GM18507 (cell line): Measurements from ENCODE around the gene KRTAP12-1.
"Not testable (repeated sequence)": the region's sequence is repeated elsewhere in the genome, so short reads cannot be mapped to it uniquely, and the experiment has no call there.

Experiments used
- DNase-seq: peaks from one replicate; pipeline ENCODE4 v3.0.0; 2011; ENCODE audit warnings: low read depth; ENCODE audit not compliant: insufficient read length; ENCODE audit errors: extremely low spot score
- FAIRE-seq: peaks from 2 replicates; lab custom pipeline; 2011; peaks lifted over from hg19 to GRCh38; lab: Jason Lieb, UNC

The KRTAP12-1 gene

DNA sequence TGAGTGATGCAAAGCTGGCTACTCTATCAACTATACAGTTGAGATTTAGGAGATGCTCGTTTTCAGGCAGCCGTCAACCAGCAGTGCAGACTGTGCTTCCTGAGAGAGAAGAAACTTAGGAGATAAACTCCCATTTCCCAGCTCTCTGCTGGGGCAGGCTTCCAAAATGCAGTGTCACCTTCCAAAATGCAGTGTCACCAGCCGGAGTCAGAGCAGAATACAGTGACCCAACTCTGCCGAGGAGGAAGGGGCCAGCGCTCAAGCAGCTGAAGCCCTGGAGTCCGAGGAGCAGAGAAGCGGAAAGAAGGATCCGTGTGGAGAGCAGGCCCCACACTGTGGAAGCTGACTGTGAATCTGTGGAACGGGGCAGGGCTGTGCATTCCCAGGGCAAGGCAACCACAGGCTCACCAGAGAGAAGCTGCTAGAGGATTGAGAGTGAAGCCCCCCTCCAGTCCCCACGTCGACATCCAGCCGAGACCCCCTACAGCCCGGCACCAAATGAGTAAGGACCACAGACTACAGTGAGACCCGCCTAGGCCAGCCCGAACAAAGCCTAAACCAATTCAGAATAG lies 703 bp upstream of the KRTAP12-1 start:
- DNase-seq (no peak), FAIRE-seq (no peak)

GRCh38 chr21:44681152-44681551 lies 811 bp downstream of the KRTAP12-1 start:
- FAIRE-seq = no peak
- DNase-seq = no peak

- DNase-seq (no peak), FAIRE-seq (no peak)
Measured at GRCh38 chr21:44677881-44678280, 4.1 kb downstream of the KRTAP12-1 start.

GRCh38 chr21:44671911-44672310 lies 10.1 kb downstream of the KRTAP12-1 start:
- FAIRE-seq = no peak
- DNase-seq = no peak

DNA sequence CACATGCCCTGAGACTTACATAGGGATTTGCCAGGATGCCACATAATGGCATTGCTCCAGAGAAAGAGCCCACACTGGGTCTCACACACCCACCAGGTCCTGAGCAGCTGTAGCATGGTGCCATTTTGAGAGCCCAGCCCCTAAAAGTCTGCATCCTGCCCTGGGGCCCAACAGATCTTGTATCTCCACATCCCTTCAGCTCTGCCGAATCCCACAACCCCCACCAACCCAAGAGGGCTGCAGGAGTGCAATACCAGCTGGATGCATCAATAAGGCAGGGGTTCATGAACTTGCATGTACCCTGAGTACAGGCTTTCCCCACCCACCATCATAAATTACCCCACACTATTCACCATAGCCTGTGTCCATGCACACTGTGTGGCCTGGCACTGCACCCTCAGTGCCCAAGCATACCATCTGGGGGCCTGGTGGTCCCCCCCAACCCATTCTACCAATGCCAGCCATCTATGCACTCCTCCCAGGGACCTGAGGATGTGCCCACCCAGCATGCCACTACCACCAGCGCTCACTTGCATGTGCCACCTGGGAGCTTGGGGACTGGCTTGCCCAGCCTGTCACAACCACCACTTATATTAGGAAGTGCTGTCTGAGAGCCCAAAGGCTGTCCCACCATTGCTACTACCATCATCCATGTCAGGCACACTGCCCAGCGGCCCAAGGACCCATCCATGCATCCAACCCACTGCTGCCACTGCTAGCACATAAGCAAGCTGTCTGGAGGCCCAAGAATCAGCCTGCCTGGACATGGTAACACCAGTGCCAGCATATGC lies 11.1 kb downstream of the KRTAP12-1 start:
- FAIRE-seq (no peak), DNase-seq (no peak)

DNA sequence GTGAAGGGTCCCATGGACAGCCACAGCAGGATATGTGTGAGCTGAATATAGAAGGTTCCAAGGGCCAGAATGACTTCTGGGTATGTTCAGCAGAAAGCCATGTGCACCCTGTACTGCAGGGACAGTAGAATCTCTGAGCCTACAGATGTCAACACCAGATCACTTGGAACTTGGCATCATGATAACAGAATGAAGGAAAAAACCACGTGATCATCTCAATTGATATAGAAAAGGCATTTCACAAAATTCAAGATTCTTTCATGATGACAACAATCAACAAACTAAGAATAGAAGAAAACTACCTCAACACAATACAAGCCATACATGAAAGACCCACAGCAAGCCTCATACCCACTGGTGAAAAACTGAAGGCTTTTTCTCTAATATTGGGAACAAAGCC lies 14.4 kb downstream of the KRTAP12-1 start:
- FAIRE-seq = no peak

DNA sequence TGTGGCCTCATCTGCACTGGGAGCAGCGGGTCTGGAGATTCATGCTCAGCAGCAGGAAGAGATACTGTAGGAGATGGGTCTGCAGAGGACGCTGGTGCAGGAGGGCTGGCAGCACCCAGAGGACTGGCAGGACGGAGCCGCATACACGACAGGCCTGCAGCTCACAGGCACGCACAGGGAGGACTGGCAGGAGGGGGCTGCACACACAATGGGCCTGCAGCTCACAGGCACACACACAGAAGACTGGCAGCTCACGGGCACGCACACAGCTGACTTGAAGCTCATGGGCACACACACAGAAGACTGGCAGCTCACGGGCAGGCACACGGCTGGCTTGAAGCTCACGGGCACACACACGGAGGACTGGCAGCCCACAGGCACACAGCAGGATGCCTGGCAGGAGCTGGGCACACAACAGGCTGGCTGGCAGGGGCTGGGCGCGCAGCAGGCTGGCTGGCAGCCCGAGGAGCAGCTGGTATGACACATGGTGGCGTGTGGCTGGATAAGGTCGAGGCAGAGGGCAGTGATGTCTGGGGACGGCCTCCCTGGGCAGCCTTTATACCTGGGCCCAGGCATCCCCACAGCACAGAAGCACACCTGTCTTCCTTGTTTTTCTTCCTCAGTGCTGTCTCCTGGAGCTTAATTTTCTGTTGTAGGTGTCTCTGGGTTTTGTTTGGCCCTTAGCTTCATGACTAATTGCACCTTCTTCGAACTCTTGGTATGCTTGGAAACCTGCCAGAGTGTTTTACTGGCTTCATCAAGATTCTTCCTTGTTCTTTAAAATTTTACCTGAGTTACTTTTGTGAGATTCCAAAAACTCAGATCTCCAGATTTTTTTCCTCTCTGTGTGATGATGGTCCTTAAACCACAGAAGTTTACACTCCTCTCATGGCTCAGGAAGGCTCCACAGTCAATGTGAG lies 15.3 kb downstream of the KRTAP12-1 start, which contains the start of gene KRTAP12-2:
TSS of gene KRTAP12-2 (minus strand) at position 527 of the 920 bp plus-strand sequence. CDS start at position 486, 41 bp downstream.
- FAIRE-seq (no peak), DNase-seq (no peak)

More for the DNA sequence above, 14.4 kb downstream of the KRTAP12-1 start:
- DNase-seq = no peak

DNA sequence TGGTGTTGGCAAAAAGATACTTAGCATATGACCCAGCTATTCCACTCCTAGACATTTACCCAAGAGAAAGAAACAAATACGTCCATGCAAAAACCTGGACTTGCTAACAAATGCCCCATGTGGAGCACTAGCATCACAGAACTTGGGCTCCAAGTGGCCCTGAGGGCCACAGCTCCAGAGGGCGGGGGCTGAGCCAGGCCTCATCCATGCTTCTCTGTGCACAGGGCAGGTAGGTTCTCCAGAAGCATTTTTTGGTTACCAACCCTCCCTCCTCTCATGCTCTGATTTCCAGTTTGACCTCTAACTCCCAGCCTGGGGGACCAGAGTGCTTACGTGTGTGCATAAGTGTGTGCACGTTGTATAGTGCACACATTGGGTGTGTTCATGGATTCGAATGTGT lies 17.3 kb downstream of the KRTAP12-1 start:
- no peak for DNase-seq
- no peak for FAIRE-seq

DNA sequence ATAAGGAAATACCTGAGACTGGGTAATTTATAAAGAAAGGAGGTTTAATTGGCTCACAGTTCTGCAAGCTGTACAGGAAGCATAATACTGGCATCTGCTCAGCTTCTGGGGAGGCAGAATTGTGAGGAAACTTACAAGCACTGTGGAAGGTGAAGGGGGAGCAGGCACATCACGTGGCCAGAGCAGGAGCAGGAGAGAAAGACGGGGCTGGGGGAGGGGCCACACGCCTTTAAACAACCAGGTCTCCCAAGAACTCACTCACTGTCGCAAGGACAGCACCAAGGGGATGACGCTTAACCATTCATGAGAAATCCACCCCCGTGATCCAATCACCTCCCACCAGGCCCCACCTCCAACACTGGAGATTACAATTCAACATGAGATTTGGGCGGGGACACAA lies 20.4 kb downstream of the KRTAP12-1 start:
- not testable (repeated sequence) for DNase-seq, FAIRE-seq

DNA sequence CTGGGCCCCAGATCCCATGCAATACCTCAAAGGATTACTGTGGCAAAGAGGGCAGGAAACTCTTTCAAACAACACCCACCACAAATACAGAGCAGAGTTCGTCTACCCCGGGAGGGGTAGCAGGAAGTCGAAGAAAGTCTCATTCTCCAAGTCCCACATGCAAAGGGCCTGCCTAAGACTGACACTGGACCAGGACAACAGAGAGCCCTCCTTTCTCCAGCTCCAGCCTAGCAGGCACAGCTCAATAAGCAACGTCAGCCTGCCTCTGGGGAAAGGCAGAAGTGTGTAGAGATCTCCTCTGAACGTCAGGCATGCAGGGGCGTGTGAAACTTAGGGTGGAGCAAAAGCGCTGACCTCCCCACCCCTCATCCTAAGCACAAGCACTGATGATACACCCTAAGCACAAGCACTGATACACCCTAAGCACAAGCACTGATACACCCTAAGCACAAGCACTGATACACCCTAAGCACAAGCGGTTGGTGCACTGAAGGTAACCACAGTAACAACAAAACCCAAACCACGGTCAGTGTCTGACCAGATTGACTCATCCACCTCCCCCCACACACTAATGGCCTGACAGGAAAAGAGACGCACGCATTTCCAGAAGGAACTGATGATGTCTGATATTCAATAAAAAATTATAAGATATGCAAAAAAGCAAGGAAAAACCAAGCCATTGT lies 22.9 kb downstream of the KRTAP12-1 start:
- DNase-seq (no peak), FAIRE-seq (no peak)

DNA sequence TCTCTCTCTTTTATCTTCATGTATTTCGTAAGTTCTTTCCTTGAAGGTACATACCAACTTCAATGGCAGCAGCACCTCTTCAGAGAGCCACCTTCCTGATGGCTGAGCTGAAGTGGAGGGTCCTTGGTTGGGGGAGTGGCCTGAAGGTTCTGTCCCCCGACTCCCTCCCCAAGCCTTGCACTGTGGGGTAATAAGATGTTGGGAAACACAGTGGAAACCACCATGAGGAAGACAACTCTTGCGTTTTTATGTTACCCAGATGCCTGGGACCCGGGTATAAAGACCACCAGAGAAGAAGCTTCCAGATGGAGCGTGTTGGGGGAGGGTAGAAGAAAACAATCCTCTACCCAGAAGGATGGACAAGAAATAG lies 23.4 kb downstream of the KRTAP12-1 start:
- DNase-seq = no peak
- FAIRE-seq = no peak

DNA sequence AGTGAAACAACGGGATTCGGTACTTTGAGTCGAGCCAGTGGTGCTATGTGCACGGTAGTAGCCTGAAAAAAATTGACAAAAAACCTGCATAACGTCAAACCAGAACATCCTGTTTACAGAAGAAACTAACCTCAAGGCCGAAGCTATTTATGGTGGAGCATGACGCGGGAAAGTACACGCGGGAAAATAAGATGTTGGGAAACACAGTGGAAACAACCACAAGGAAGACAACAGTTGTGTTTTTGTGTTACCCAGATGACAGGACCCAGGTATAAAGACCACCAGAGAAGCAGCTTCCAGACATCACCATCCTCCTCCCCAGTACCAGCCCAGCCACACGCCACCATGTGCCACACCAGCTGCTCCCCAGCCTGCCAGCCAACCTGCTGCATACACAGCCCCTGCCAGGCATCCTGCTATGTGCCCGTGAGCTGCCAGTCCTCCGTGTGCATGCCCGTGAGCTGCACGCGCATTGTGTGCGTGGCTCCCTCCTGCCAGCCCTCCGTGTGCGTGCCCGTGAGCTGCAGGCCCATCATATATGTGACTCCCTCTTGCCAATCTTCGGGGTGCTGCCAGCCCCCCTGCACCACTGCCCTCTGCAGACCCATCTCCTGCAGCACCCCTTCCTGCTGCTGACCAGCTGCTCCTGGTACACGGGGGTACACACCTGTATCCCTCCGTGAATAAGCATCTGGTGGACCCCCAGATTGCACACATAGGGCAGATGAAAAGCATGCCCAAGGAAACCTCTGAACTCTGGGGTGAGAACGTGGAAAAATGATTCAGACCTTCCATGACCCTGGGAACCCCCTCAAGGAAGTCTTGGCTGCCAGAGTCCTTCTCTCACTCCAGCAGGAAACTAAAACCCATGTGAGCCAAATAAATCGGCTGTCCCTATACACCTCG lies 24.1 kb downstream of the KRTAP12-1 start, which contains the start of gene KRTAP12-3:
TSS of gene KRTAP12-3 (plus strand) at position 298 of the 906 bp plus-strand sequence. CDS start at position 346, 48 bp downstream.
- no peak for FAIRE-seq
- no peak for DNase-seq

DNA sequence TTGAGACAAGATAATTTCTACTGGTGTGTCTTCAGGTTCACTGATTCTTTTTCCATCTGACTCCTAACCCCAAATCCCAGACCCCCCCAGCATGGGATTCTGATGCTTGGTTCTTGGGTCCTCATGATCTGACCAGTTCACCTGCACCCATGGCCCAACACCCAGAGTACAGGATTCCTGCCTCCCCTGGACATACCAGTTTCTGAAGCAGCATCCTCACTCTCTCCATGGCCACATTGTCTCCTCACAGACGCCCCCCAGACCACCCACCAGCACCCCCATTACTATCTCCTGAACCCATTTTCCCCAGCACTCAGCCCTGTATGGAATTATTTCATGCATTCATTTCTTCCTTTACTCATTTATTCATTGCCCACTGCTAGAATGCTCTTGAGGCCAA lies 25.1 kb downstream of the KRTAP12-1 start:
- FAIRE-seq = no peak
- DNase-seq = no peak

DNA sequence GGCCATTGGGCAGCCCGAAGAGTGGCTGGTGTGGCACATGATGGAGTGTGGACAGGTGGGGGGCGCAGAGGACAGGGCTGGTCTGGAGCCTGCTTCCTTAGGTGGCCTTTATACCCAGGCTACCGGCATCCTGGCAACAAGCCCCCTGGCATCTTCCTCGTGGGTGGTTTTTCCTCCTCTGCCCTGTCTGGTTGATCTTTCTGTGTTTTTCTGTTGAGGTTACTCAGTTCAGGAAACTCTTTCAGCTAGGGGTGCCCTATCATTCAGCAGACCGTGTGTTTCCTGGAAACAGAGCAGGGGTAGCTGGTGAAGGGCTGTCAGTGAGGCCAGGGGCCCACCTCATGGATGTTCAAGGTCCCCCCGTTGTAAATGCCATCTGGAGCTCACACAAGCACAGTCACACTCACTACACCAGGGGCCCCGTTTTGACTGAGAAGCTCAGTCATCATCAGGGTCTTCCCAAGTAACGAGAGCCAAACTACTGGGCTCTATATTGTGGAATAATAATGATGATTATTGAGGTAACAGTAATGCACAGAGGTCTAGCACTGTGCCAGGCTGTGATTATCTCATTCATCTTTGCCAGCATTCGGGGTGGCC lies 27.3 kb downstream of the KRTAP12-1 start, which contains the start of gene KRTAP12-4:
TSS of gene KRTAP12-4 (minus strand) at position 84 of the 600 bp plus-strand sequence. CDS start at position 39, 45 bp downstream.
- DNase-seq = no peak
- FAIRE-seq = no peak

GRCh38 chr21:44653656-44654575 lies 28.0 kb downstream of the KRTAP12-1 start:
- no peak for DNase-seq
- no peak for FAIRE-seq

DNA sequence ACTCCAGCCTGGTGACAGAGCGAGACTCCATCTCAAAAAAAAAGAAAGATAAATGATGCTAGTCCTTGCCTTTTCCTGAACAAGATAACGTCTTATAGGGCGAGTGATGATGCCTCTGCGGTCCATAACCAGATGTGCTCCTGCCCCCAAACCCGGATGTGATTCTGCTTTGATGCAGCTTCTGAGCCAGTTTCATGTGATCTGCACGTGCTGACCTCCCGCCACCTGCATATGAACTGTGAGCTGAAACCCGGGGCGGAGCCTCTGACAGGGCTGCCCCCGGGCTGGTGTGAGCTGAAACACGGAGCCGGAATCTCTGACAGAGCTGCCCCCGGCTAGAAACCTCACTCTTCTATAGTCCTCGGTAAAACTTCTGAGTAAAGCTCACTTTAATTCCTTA lies 28.8 kb downstream of the KRTAP12-1 start:
- no peak for DNase-seq
- FAIRE-seq = no peak
